T-helper 2 cell treated with Interferon-gamma antibody and Interleukin-4, amounts not matched to agents 5 μg/mL and 100 μg/mL, for 36 hours (primary cell): ENCODE measurements around the gene DENND2C.
A peak's percentile ranks its signal among the peaks of the same experiment; 100 is the strongest.

Source experiments
- DNase-seq: peaks from one replicate; pipeline ENCODE4 v3.0.0; 2021; ENCODE audit warnings: low spot score
- H3K27ac Mint-ChIP-seq: one replicate; pipeline ENCODE4 v1.8.0; 2021; ENCODE audit warnings: mild to moderate bottlenecking, mixed read lengths
- H3K27me3 Mint-ChIP-seq: one replicate; pipeline ENCODE4 v1.8.0; 2021; ENCODE audit warnings: low read depth, mixed read lengths
- H3K36me3 Mint-ChIP-seq: one replicate; pipeline ENCODE4 v1.8.0; 2021; ENCODE audit warnings: low read depth, mixed read lengths
- H3K4me1 Mint-ChIP-seq: one replicate; pipeline ENCODE4 v1.8.0; 2021; ENCODE audit warnings: low read depth, mixed read lengths
- H3K4me3 Mint-ChIP-seq: one replicate; pipeline ENCODE4 v1.8.0; 2022; ENCODE audit warnings: mild to moderate bottlenecking, moderate library complexity, mixed read lengths
- H3K9me3 Mint-ChIP-seq: one replicate; pipeline ENCODE4 v1.8.0; 2021; ENCODE audit warnings: mixed read lengths

DENND2C gene, protein sequence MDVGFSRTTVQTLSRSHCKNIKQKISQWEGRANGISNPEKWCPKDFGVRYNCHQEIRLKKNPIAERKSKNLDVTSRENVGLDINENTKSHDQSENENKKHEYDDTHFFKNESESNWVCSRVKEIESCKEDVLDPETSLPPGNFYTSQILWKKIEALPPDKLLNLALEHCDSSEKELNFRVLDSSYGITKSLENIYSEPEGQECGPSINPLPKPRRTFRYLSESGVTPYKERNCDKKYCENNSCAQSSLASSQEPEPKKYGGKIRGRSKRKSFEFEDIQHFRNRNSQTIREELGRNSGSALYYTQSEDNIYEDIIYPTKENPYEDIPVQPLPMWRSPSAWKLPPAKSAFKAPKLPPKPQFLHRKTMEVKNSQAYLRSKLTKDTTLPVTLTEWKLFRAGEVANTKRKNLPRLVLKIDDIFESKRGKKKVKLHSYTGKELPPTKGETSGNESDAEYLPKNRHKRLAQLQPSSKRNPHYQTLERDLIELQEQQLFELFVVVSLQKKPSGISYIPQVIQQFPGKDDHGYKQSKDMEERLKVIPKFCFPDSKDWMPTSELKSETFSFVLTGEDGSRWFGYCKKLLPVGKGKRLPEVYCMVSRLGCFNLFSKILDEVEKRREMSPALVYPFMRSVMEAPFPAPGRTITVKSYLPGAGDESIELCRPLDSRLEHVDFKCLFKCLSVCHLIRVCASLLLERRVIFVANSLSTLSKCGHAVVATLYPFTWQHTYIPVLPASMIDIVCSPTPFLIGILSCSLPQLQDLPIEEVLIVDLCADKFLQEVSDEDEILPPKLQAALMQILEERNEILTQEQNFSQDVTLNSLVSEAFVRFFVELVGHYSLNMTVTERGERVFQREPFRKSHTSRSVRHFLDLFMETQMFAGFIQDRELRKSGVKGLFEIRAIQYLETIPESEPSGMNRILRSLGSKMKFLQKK

DNA sequence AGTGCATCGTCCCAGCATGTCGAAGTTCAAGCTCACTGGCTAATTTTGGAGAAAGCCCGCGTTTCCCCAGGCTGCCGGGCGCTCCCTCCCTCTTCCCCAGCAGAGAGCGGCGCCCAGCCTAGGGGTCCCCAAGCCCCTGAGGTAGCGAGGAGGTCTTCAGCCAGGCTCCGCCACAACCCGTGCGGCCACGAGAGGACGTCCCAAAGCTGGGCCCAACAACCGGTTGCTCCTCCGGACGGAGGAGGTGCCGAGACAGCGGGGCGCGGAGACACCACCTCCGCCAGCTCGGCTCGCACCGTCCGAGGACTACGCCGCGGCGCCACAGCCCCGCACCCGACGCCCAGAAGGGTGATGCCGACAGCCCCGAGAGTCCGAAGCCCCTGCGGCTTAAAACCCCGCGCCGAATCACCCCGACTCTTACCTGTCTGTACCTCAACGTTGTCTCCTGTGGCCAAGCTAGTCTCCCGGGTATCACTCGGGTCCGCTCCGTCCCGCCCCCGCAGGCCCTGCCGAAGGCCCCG, at the start of gene DENND2C:
Gene DENND2C, minus strand, starts transcription at position 488 of the 521 bp plus-strand sequence. CDS start 44,065 bp downstream, outside the sequence.
- no peaks in the 10 kb centered on the region for H3K36me3 Mint-ChIP-seq
- peaks cover 46% of the 10 kb centered on the region for H3K27me3 Mint-ChIP-seq
- no peaks in the 10 kb centered on the region for H3K9me3 Mint-ChIP-seq
- no peak within 1 kb of the TSS for H3K27ac Mint-ChIP-seq
- peak within 1 kb of the TSS; percentile 90 for H3K4me3 Mint-ChIP-seq
- DNase-seq, result no peak
- no peaks in the 10 kb centered on the region for H3K4me1 Mint-ChIP-seq

DNA sequence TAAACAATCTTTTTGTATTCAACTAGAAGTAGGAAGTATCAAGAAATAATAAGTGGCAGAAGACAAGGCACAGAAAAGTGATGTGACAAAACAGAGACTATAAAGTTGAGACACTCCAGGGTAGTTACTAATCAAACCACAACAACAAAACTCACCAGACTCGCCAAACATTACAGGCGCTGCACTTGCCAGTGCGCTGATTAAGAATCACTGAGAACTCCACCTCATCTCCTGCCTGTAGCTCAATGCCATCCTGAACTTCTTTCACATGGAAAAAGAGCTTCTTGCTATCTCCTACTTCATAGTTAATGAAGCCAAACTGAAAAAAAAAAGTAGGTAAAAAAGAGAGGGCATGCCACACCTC, 49.6 kb upstream of the DENND2C start:
- no peak overlapping the region for H3K4me3 Mint-ChIP-seq
- peaks cover 14% of the 10 kb centered on the region for H3K4me1 Mint-ChIP-seq
- H3K27me3 Mint-ChIP-seq, result no peaks in the 10 kb centered on the region
- DNase-seq, result no peak
- H3K27ac Mint-ChIP-seq, result no peak overlapping the region
- peaks cover 66% of the 10 kb centered on the region for H3K36me3 Mint-ChIP-seq
- H3K9me3 Mint-ChIP-seq, result no peaks in the 10 kb centered on the region

DNA sequence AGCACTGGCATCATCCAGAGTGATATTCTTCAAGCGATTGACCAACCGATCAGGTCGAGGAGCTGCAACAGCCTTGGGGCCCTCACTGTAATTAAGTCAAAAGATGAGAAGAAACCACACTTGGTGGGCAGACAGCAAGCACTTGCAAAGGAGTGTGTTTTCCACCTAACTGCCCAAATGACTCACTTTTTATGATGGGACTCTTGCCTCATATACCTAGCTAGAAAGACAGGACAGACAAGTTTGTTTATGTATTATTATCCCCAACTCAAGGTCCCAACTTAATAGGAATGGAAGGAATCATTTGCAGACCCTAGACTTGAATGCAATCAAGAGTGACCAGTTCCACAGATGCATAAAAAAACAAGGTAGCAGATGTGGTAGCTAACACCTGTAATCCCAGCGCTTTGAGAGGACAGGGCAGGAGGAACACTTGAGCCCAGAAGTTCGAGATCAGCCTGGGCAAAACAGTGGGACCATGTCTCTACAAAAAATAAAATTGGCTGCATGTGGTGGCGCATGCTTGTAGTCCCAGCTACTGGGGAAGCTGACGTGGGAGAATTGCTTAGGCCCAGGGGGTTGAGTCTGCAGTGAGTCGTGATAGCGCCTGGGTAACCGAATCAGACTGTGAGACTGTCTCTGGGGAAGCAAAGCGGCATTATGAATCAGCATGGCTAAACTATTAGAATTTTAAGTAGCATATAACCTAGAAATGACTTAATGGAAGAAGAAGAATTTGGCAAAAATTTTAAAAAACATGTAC, 49.0 kb upstream of the DENND2C start:
- no peak overlapping the region for H3K4me3 Mint-ChIP-seq
- peaks cover 18% of the 10 kb centered on the region for H3K4me1 Mint-ChIP-seq
- H3K36me3 Mint-ChIP-seq, result peaks cover 67% of the 10 kb centered on the region
- no peaks in the 10 kb centered on the region for H3K27me3 Mint-ChIP-seq
- DNase-seq, result no peak
- no peaks in the 10 kb centered on the region for H3K9me3 Mint-ChIP-seq
- H3K27ac Mint-ChIP-seq, result no peak overlapping the region

DNA sequence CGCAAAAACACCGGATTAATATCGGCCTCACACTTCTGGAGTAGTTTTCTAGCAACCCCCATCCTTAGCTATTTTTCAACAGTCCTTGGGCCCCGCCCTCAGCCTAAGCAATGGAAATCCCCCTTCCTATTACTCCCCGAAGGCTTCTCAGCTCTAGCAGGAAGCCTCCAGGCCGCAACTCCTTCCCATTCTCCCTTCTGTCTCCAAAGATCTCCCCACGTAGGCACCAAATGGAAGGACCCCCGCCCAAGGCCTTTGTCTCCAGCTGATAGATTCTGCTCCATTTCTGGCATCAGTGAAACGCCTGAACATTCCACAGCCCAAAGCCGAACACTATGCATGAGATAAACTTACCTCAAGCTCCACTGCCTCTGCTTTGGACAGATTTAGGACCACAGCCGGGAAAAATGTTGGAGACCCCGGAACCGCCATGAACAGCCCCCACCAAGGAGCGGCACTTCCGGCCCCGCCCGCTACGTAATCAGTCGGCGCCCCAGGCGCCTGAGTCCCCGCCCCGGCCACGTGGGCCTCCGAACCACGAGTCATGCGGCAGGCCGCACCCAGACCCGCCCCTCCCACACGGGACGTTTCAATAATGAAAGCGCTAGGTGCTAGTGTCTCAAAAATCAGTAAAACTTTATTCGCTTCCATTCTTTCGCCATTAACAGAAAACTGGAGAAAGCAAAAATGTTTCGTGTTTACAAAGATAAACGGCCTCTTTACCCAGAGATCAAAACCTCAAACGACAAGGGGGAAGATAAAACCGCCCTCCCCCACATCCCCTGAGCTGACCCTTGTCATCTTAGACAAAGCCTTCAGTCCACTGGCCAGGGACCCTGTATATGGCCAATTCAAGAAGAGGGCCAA, 46.7 kb upstream of the DENND2C start, which contains the start of gene NRAS:
Gene NRAS, minus strand, starts transcription at position 468 of the 867 bp plus-strand sequence. CDS start 611 bp downstream, outside the sequence.
- Mint-ChIP-seq H3K4me3 (peak within 1 kb of the TSS; percentile 94), H3K9me3 (no peaks in the 10 kb centered on the region), H3K27me3 (no peaks in the 10 kb centered on the region), H3K4me1 (peaks cover 20% of the 10 kb centered on the region), H3K27ac (peak within 1 kb of the TSS; percentile 97), H3K36me3 (peaks cover 65% of the 10 kb centered on the region)
- peak; percentile 94 for DNase-seq

DNA sequence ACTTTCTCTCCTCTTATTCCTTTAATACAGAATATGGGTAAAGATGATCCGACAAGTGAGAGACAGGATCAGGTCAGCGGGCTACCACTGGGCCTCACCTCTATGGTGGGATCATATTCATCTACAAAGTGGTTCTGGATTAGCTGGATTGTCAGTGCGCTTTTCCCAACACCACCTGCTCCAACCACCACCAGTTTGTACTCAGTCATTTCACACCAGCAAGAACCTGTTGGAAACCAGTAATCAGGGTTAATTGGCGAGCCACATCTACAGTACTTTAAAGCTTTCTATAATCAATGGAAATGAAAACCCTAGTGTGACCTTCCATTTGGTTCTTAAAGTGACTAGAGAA, 46.1 kb upstream of the DENND2C start:
- H3K36me3 Mint-ChIP-seq, result peaks cover 60% of the 10 kb centered on the region
- no peak for DNase-seq
- peaks cover 20% of the 10 kb centered on the region for H3K4me1 Mint-ChIP-seq
- peak overlapping the region; percentile 97 for H3K27ac Mint-ChIP-seq
- no peaks in the 10 kb centered on the region for H3K9me3 Mint-ChIP-seq
- H3K4me3 Mint-ChIP-seq, result peak overlapping the region; percentile 94
- no peaks in the 10 kb centered on the region for H3K27me3 Mint-ChIP-seq

DNA sequence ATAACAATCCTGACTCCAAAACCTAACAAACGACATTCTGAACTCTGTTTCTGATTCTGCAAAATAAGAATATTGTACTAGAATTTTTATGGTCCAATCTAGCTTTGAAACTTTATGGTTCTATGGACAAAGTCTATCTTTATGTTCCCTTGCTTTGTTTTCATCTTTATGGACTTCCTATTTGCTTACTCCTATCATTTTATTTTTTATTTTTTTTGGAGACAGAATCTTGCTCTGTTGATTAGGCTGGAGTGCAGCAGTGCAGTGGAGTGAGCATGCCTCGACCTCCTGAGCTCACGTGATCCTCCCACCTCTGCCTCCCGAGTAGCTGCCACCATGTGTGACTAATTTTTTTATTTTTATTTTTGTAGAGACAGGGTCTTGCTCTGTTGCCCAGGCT, 43.1 kb upstream of the DENND2C start:
- Mint-ChIP-seq H3K9me3 (no peaks in the 10 kb centered on the region), H3K4me3 (no peak overlapping the region), H3K27ac (no peak overlapping the region), H3K36me3 (peaks cover 49% of the 10 kb centered on the region), H3K4me1 (peaks cover 20% of the 10 kb centered on the region), H3K27me3 (no peaks in the 10 kb centered on the region)
- DNase-seq, result no peak

DNA sequence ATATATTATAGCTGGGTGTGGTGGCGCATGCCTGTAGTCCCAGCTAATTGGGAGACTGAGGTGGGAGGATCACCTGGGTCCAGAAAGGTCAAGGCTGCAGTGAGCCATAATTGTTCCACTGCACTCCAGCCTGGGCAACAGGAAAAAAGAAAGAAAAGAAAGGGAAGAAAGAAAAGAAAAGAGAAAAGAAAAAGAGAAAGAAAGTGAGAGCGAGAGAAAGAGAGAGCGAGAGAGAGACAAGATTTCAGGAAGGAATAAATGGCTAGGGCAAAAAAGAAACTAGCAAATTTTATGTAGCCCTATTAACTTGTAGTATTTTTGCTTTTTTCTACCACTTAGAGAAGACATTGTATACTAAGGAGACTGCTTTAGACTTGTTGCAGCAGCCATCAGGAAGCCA, 40.5 kb upstream of the DENND2C start:
- no peak for DNase-seq
- no peak overlapping the region for H3K27ac Mint-ChIP-seq
- H3K36me3 Mint-ChIP-seq, result peaks cover 50% of the 10 kb centered on the region
- no peak overlapping the region for H3K4me3 Mint-ChIP-seq
- no peaks in the 10 kb centered on the region for H3K9me3 Mint-ChIP-seq
- H3K27me3 Mint-ChIP-seq, result no peaks in the 10 kb centered on the region
- H3K4me1 Mint-ChIP-seq, result peaks cover 7% of the 10 kb centered on the region

DNA sequence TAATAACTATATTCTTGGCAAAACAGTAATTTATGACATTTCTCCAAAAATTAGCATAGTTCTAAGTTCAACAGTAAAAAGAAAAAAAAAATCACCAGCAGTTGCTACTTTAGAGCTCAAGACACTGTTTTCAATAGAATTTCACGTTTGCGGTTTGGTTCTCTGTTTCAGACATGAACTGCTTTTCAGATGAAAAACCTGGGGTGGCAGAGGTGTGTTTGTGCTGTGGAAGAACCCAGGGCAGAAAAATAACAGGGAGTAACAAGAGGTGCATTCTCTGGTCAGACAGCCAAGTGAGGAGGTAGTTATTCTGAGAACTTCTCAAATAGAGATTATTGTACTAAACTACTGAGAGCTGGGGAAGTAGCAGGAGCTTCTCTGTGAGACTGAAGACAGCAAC, 37.8 kb upstream of the DENND2C start:
- H3K27ac Mint-ChIP-seq, result no peak overlapping the region
- no peaks in the 10 kb centered on the region for H3K27me3 Mint-ChIP-seq
- H3K4me1 Mint-ChIP-seq, result no peaks in the 10 kb centered on the region
- no peak overlapping the region for H3K4me3 Mint-ChIP-seq
- no peak for DNase-seq
- H3K36me3 Mint-ChIP-seq, result peaks cover 39% of the 10 kb centered on the region
- H3K9me3 Mint-ChIP-seq, result no peaks in the 10 kb centered on the region

DNA sequence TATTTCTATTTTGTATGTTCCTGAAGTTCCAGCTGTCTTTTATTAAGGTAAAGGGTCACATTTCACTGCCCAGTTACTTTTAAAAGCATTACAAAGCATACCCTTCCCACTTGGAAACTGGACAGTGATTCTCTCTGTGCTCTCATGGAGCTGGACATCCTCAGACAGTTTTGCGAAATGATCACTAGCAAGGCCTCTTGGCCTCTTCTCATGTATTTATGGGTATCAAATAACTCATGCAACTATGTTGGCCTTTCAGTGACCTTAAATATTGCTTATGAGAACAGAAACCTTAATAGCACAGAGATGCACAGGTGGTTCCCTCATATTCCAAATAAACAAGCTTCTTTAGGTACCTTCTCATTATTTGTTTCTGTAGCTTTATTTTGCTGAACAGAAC, 33.4 kb upstream of the DENND2C start:
- no peak for DNase-seq
- H3K36me3 Mint-ChIP-seq, result peaks cover 21% of the 10 kb centered on the region

DNA sequence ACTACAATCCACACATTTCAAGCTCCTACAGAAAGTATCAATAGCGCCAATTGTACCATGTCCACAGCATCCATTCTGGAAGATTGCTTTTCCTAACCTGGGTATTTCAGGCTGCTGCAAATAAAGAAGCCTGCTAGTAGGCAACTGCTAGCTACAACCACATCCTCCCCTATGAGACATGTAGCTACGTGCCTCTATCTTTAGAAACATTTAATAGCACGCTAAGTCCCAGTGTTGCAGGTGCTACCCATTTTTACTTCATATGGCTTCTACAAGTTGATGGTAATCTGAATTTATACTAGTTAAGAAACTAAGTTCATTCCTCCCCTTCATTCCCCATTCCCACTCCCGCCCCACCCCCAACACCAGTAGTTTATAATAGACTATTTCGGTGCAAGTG, 32.9 kb upstream of the DENND2C start:
- peaks cover 18% of the 10 kb centered on the region for H3K36me3 Mint-ChIP-seq
- no peaks in the 10 kb centered on the region for H3K4me1 Mint-ChIP-seq
- no peak for DNase-seq
- H3K9me3 Mint-ChIP-seq, result no peaks in the 10 kb centered on the region
- no peak overlapping the region for H3K4me3 Mint-ChIP-seq
- no peaks in the 10 kb centered on the region for H3K27me3 Mint-ChIP-seq
- no peak overlapping the region for H3K27ac Mint-ChIP-seq

More for the DNA sequence above, 33.4 kb upstream of the DENND2C start:
- H3K4me3 Mint-ChIP-seq, result no peak overlapping the region
- no peaks in the 10 kb centered on the region for H3K27me3 Mint-ChIP-seq
- no peaks in the 10 kb centered on the region for H3K4me1 Mint-ChIP-seq
- no peak overlapping the region for H3K27ac Mint-ChIP-seq
- no peaks in the 10 kb centered on the region for H3K9me3 Mint-ChIP-seq

DNA sequence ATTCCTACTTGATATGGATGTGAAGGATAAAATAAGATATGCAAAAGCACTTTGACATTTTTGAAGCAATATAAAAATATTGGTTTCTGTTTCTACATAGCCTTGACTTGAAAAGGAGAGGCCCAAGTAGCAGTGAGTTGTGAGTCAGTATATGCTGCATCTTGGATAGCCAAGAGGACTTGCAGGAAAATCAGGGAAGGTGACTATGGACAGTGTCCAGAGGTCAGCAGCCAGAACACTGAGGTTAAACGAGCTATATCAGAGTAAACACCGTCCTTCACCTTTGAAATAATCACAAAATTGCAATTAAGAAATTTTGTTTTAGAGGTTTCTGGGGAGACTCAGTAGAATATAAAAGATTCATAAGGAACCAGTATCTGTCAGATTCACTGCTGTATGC, 32.1 kb upstream of the DENND2C start:
- no peak overlapping the region for H3K4me3 Mint-ChIP-seq
- H3K36me3 Mint-ChIP-seq, result peaks cover 10% of the 10 kb centered on the region
- no peaks in the 10 kb centered on the region for H3K27me3 Mint-ChIP-seq
- no peaks in the 10 kb centered on the region for H3K9me3 Mint-ChIP-seq
- no peak overlapping the region for H3K27ac Mint-ChIP-seq
- no peaks in the 10 kb centered on the region for H3K4me1 Mint-ChIP-seq
- no peak for DNase-seq

DNA sequence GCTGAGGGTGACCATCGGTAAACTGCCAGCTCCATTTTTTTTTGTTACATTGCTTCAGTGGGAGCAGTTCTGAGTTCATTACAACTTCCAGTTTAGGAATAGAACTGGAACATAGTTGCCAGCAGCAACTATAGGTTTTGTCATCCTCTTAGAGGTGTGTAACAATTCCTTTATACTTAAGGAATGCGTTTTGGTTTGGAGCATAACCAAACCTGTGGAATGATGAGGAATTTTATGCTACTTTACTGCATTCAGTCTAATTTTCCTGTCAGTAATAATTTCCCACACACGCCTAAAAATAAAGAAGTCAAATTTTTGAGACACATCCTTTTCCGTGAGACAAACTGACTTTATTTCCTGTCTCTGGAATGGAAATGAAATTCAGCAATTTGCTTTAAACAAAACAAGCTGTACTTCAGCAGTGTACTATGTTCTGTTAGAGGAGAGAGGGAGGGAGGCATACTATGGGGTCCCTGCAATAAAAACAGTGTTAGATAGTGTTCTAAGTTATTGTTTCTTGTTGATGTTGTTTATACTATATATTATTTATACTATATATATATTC, 30.3 kb upstream of the DENND2C start:
- DNase-seq, result no peak
- Mint-ChIP-seq H3K27ac (no peak overlapping the region), H3K27me3 (peaks cover 4% of the 10 kb centered on the region)

More for the DNA sequence above, 30.3 kb upstream of the DENND2C start:
- H3K36me3 Mint-ChIP-seq, result peaks cover 1% of the 10 kb centered on the region
- H3K9me3 Mint-ChIP-seq, result no peaks in the 10 kb centered on the region
- H3K4me3 Mint-ChIP-seq, result no peak overlapping the region
- no peaks in the 10 kb centered on the region for H3K4me1 Mint-ChIP-seq
